NCI-H2107 (cell line): ENCODE measurements around the gene SCRG1.

Experiments used
- DNase-seq: peaks from one replicate; lab custom pipeline; 2025; lab: John Stamatoyannopoulos, UW

Gene SCRG1

GRCh38 chr4:173362666-173363065, 36.2 kb downstream of the SCRG1 start:
- no peak for DNase-seq

DNA sequence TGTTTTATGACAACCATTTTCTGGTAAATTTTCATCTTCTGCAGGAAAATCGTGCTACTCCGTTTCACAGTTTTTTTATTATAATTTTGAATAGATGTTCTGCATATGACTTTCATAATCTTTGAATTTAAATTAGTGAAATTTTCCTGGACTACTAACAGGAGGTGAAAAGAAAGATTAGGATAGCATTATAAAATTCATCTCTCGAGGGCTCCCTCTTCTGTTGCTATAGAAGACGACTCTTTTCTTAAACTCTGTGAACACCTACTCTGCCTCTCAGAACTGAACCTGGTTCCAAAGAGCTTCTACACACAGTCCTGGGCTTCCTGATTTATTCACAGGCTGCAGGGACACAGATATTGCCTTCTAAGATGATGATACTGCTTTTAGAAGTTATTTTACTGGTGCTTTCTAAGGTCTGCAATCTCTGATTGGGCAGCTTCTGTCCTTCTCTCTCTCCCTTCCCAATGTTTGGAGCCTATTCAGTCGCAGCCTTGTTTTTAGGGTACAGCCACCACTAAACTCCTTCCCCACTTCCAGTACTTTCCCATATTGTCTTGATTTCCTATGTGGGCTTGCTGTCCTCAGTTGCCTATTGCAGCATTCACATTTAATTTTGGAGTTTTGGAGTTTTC, 38.2 kb downstream of the SCRG1 start:
- no peak for DNase-seq

DNA sequence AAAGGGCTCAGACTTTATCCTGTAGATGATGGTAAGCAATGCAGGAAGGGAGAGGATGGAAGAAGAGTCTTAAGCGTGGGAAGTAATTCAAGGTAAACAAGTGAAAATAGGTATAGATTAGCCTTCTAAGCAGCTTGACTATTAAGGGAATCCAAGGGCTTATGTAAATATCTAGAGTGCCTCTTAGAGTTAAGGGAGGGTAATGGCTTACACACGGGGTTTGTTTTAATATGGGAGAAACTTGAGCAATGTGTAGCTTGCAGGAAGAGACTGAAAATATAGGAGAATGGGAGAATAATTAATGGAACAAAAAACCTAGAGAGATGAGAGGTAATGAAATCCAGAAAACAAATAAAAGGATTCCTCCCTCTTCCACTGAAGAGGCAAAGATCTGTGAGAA, 41.0 kb downstream of the SCRG1 start:
- no peak for DNase-seq

DNA sequence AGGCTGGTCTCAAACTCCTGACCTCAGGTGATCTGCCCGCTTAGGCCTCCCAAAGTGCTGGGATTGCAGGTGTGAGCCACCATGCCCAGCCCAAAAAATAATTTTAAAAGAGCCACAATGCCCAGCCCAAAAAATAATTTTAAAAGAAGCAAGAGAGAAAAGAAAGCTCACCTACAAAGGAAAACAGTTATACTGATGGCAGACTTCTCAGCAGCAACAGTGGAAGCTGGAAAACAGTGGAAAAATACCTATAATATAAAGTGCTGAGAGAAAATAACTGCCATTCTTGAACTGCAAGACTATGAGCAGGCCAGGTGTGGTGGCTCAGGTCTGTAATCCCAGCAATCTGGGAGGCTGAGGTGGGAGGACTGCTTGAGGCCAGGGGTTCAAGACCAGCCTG, 51.4 kb downstream of the SCRG1 start:
- no peak for DNase-seq

DNA sequence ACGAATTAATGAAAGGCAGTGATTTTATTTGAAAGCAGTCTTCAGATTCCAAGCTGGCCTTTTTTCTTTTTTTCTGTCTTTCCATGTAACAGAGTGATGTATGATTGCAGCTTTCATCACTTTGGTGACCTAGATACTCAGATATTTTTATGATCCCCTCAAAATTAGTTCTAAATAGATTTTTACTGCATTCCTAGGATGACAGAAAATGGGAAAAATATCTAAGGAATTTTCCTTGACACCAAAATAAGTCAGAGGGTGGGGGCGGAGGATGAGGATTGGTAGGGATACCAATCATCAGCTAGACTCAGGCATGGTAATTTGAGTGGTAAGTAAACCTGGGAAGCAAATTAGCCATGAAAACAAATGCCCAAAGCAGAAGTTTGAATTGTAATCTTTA, 52.8 kb downstream of the SCRG1 start:
- no peak for DNase-seq

- DNase-seq = no peak
Observed at GRCh38 chr4:173345648-173346047, 53.3 kb downstream of the SCRG1 start.

- DNase-seq = no peak
Observed at GRCh38 chr4:173343832-173344397, 55.0 kb downstream of the SCRG1 start.

GRCh38 chr4:173337463-173337862, 61.5 kb downstream of the SCRG1 start:
- no peak for DNase-seq

DNA sequence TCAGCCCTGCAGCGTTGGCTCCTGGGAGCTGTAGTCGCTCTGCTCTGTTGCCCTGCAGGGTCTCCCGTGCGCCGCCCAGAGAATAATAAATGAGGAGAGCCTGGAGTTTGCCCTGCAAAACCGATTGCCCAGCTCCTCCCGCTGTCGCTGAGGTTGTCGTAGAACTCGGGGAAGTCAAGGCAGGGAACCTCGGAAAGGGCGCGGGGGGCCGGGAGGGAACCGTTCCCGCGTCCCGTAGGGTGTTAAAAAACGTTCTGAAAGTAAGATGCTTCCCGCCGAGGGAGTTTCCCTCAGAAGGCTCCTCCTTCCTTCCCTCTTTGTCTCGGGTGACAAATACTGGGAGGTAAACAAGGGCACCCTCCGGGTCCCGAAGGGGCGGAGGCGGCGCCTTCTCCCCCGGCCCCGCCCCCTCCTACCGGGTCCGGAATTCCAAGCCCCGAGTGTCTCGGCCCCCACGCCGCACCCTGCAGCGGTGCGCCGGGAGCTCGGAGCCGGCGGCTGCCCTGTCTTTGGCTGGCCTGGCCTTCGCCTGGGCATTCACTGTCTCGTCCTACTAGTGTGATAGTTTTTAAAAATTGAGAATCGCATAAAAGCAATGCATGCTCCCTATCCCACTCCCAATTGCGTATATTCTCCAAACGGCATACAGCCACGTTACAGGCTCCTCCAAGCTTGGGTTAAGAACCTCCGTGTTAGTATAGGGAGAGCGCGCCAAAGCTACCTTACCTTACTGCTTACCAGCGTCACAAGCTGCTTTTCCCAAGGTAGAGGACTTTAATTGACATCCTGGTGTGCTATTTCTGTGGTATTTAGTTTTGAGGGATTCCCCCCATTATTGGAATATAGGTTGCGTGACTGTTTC, 63.8 kb downstream of the SCRG1 start:
- peak; percentile 75 for DNase-seq
